ENCODE results near the gene OVAAL. TPM values are rescaled to one million over a fixed set of nuclear protein-coding genes. Genes with fewer than 3 reads are reported as not detected.
A peak's percentile ranks its signal among the peaks of the same experiment; 100 is the strongest.

The OVAAL gene
- total and polyA plus RNA-seq, 10 of the 15 experiments (the other 5 are each of a cell fraction or from before 2014, with no cell fraction given) = 0.04 to 0.33 (median 0.06) TPM; not detected in 7

DNA sequence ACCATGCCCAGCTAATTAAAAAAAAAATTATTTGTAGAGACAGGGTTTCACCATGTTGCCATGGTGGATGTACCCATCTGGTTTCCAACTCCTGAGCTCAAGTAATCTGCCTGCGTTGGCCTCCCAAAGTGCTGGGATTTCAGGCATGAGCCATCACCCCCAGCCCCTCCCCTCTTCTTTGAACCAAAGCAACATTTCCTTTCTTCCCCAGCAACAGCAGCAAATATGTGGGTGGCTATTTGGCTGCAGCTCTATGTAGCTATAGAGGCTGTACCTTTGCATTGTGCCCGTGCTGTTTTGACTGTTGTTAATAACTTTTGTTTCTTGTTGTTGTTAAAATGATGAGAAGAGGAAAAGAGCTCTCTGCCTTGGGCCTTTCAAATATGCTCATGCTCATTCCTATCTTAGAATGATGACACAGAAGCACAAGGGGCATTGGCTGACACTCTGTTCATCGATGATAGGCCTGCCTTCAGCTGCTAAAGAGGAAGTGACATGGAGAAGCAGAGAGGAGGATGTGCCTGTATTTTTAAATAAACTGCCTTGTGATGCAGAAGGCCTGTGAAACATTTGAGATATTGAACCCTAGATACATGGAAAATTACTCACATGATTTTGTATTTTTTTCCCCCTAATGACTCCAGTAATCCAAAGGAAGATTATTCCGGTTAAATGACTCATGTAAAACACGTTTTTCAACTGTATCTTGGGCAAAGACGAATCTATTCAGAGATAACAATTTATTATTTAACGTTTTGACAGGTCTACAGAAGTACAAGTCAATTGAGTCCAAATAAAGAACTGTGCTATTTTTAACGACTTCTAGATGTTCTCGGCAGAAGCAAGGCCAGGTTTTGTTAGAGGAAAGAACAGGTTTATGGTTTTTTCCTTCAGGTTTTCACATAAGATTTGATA is 52.5 kb downstream of the OVAAL start:
- H3K9me3 ChIP-seq (replicated peaks; ENCODE audit: control insufficient read depth, insufficient read depth, low read length) = no peaks in the 10 kb centered on the region
- ChIA-PET SMC1A (ENCODE audit: uncharacterized antibody, unreplicated experiment) (interaction anchor here (0.6 to 1.5 kb wide), 5 partner anchors 24 to 702 kb away, joined by 3 to 6 read pairs (median 3); no protein-coding TSS in a partner anchor), CTCF (interaction anchor here (0.6 to 1.6 kb wide), 3 partner anchors 15 to 251 kb away, joined by 3 to 4 read pairs (median 3); no protein-coding TSS in a partner anchor), RAD21 (ENCODE audit: unreplicated experiment) (interaction anchor here (0.8 kb wide), 1 partner anchor 20 kb away, joined by 3 read pairs; the partner anchor contains the start of gene XPR1), POLR2A (interaction anchor here (1.6 kb wide), 1 partner anchor 10 kb away, joined by 3 read pairs; no protein-coding TSS in a partner anchor)
- no peaks in the 10 kb centered on the region for H3K79me2 ChIP-seq (ENCODE audit: control insufficient read depth, insufficient read depth, low read length)
- in situ Hi-C loops (cut with MboI) = no loop called here
- ATAC-seq (peak; percentile 59), FAIRE-seq (no peak), DNase-seq (ENCODE audit: low read depth, low spot score) (no peak)
- no peaks in the 10 kb centered on the region for H3K4me1 ChIP-seq (ENCODE audit: control insufficient read depth, insufficient read depth, low read length)
- no peaks in the 10 kb centered on the region for H3K27me3 ChIP-seq (replicated peaks in 1 of 2; ENCODE audit: control insufficient read depth in 2 of 2, insufficient read depth in 2 of 2, low read length in 1 of 2)
- no peak overlapping the region for H3K4me3 ChIP-seq
- 32% methylated on average over 9 of the region's 9 CpGs for WGBS (ENCODE audit: insufficient coverage, insufficient replicate concordance, low lambda C conversion rate, missing lambda C conversion rate)
- H3K4me2 ChIP-seq (ENCODE audit: control insufficient read depth, insufficient read depth) = no peak overlapping the region
- TF ChIP-seq BACH1 (IDR thresholded peaks at IDR 0.05; ENCODE audit: borderline replicate concordance) (no peak), SPI1 (IDR thresholded peaks at IDR 0.05; ENCODE audit: borderline replicate concordance, insufficient read depth, low read depth, low read length) (peak; percentile 76), HDGF (IDR thresholded peaks at IDR 0.05) (no peak), GATAD2B (conservative IDR thresholded peaks at IDR 0.05; ENCODE audit: low read depth) (no peak)
- TF ChIP-seq, protein P1, sequence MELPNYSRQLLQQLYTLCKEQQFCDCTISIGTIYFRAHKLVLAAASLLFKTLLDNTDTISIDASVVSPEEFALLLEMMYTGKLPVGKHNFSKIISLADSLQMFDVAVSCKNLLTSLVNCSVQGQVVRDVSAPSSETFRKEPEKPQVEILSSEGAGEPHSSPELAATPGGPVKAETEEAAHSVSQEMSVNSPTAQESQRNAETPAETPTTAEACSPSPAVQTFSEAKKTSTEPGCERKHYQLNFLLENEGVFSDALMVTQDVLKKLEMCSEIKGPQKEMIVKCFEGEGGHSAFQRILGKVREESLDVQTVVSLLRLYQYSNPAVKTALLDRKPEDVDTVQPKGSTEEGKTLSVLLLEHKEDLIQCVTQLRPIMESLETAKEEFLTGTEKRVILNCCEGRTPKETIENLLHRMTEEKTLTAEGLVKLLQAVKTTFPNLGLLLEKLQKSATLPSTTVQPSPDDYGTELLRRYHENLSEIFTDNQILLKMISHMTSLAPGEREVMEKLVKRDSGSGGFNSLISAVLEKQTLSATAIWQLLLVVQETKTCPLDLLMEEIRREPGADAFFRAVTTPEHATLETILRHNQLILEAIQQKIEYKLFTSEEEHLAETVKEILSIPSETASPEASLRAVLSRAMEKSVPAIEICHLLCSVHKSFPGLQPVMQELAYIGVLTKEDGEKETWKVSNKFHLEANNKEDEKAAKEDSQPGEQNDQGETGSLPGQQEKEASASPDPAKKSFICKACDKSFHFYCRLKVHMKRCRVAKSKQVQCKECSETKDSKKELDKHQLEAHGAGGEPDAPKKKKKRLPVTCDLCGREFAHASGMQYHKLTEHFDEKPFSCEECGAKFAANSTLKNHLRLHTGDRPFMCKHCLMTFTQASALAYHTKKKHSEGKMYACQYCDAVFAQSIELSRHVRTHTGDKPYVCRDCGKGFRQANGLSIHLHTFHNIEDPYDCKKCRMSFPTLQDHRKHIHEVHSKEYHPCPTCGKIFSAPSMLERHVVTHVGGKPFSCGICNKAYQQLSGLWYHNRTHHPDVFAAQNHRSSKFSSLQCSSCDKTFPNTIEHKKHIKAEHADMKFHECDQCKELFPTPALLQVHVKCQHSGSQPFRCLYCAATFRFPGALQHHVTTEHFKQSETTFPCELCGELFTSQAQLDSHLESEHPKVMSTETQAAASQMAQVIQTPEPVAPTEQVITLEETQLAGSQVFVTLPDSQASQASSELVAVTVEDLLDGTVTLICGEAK (IDR thresholded peaks at IDR 0.05; ENCODE audit: borderline replicate concordance) = no peak
- H3K9ac ChIP-seq (ENCODE audit: control insufficient read depth, insufficient read depth, low read length) = no peak overlapping the region
- peak overlapping the region; percentile 11; the same call in 1 of the 2 replicates for H2AFZ ChIP-seq (ENCODE audit: control insufficient read depth, low read depth, low read length)
- H3K36me3 ChIP-seq (ENCODE audit: control insufficient read depth in 2 of 2, insufficient read depth in 2 of 2, low read length in 1 of 2) = no peaks in the 10 kb centered on the region
- H4K20me1 ChIP-seq (ENCODE audit: control insufficient read depth, insufficient read depth) = no peaks in the 10 kb centered on the region
- intact Hi-C loops (cut with micrococcal nuclease; ENCODE audit: unreplicated experiment) = no loop called here
- BruUV-seq (replicated peaks) = no TSS peak
- no peak overlapping the region for H3K27ac ChIP-seq (ENCODE audit: control insufficient read depth, insufficient read depth)
